GM18861 (cell line): Measurements from ENCODE around the gene RANGRF.

Experiments
- ATAC-seq: cut with Tn5 transposase; IDR thresholded peaks from one replicate; pipeline ENCODE4 v1.9.1; 2021; ENCODE audit not compliant: unreplicated experiment

RANGRF gene

DNA sequence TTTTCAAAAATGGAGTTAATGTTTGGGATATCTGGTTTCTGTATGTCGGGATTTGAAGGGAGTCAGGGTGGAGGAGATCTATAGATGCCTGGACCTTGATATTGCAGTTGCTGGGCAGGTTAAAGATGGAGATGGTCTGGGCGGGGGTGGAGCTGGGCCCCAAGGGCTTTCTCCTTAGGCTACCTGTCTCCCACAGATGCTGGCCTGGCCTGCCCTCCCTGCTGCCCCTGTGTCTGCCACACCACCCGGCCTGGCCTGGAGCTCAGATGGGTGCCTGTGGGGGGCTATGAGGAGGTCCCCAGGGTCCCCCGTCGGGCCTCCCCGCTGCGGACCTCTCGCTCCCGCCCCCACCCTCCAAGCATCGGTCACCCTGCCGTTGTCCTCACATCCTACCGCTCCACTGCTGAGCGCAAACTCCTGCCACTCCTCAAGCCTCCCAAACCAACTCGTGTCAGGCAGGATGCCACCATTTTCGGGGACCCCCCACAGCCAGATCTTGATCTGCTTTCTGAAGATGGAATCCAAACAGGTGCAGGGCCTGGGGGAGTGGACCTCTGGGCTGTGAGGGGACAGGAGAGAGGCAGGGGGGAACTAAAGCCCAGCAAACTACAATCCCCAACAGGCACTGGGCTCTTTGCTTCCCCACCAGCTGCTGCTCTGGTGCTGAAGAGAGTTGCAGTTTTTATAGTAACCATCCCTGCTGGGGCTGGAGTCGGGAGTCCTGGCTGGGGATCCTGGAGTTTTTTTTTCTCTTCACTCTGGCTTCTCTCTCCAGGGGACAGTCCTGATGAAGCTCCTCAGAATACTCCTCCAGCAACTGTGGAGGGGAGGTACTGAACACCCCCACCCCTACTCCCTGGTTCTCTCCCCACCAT, 24.5 kb downstream of the RANGRF start:
- no peak for ATAC-seq

- ATAC-seq, result no peak
Observed at GRCh38 chr17:8314797-8315763, 26.6 kb downstream of the RANGRF start.

DNA sequence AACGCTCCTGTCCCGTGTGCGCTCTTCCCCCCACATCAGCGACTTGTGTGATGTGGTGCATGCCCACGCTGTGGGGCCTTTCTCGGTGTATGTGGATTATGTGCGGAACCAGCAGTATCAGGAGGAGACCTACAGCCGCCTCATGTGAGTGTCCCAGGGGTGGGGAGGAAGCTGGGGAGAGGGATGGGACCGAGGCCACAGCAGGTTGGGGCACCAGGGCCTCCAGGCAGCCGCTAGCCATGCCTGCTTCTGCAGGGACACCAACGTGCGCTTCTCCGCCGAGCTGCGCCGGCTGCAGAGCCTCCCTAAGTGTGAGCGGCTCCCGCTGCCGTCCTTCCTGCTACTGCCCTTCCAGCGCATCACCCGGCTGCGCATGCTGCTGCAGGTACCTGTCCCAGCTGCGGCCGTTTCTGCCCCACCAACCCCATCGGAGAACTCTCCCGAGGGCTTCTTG, 27.3 kb downstream of the RANGRF start:
- ATAC-seq, result no peak

GRCh38 chr17:8318010-8318935, 29.8 kb downstream of the RANGRF start:
- ATAC-seq, result no peak

DNA sequence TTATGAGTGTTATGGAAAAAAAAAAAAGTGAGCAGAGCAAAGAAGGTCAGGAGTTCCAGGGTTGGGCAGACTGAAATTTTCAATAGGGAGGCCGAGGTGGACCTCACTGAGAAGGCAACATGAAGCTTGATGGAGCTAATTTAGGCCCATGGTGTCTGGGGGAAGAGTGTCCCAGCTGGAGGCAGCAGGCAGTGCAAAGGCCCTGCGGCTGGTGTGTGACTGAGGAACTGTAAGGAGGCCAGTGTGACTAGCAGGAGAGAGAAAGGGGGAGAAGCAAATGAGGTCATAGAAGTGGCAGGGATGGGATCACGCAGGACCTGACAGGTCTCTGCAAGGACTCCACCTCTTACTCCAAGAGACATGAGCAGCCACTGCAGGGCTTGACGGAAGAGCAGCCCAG, 31.8 kb downstream of the RANGRF start:
- ATAC-seq, result no peak

DNA sequence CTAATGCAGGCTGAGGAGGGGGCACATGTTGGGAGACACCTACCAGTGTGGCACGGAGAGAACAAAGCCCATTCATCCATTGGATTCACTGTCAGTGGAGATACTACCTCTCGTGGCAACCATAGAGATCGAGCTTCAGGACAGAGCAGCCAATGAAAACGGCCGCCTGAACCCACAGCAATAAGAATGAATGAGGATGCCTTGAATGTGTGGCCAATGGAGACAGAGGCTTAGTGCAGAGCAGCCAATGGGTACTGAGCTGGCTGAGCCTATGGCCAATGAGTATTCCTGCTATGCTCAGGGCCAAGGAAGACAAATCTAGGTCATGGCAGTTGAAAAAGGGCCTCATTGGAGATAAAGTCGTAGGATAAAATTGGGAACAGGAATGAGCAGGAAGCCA, 32.5 kb downstream of the RANGRF start:
- no peak for ATAC-seq

DNA sequence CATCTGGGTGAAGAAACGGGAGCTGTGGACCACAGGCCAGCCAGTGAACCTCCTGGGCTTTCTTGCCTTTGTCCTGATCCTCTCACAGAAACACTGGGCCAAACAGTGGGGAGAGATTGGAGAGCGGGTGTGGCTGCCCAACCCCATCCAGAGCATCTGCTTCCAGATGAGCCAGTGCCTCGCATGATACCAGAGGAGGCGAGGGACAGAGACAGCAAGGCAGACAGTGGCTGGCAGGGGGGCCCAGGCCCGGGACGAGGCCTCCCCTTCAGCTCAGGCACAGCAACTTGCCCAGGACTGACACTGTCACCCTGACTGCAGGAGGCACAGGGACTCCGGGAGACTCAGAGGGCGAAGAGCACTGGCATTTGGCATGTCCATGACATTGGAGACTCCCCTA, 33.6 kb downstream of the RANGRF start:
- ATAC-seq, result no peak

- no peak for ATAC-seq
Observed at GRCh38 chr17:8324132-8324531, 35.7 kb downstream of the RANGRF start.

- ATAC-seq, result no peak
Observed at GRCh38 chr17:8324923-8325322, 36.5 kb downstream of the RANGRF start.

- ATAC-seq, result no peak
Observed at GRCh38 chr17:8326511-8327302, 38.2 kb downstream of the RANGRF start.

DNA sequence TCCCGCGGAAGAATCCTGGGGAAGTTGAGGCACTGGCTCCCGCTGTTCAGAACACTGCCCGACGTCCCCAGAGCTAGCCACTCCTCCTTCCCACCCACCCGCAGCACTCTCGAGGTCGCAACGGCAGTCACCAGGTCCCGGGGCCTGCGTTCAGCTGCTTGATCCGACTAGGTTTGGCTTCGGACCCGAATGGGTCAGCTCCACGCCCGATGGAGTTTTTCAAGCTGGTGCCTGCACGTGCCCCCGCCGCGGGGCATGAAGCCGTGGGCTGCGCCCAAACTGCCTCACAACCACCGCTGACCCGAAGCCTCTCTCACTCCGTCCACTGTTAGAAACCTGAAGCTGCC, 38.8 kb downstream of the RANGRF start:
- no peak for ATAC-seq

DNA sequence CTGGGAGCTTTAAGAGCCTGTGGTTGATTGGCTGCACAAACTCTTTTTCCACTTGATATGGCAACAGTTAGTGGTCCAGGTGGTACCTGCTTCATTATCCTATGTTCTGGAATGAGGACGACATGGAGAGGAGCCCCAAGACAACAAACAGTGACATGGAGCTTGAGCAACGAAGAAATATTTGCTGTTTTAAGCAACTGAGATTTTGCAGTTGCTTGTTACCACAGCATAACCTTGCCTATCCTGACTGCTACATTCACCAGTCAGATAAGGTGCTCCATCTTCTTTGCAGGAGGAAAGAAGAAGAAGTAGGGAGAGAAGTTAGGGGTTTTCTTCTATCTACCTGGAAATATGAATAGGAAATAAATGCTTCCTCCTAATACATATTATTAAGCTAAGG, 43.7 kb downstream of the RANGRF start:
- ATAC-seq, result no peak

- ATAC-seq, result no peak
Observed at GRCh38 chr17:8332688-8333087, 44.2 kb downstream of the RANGRF start.

- no peak for ATAC-seq
Observed at GRCh38 chr17:8333281-8333680, 44.8 kb downstream of the RANGRF start.

DNA sequence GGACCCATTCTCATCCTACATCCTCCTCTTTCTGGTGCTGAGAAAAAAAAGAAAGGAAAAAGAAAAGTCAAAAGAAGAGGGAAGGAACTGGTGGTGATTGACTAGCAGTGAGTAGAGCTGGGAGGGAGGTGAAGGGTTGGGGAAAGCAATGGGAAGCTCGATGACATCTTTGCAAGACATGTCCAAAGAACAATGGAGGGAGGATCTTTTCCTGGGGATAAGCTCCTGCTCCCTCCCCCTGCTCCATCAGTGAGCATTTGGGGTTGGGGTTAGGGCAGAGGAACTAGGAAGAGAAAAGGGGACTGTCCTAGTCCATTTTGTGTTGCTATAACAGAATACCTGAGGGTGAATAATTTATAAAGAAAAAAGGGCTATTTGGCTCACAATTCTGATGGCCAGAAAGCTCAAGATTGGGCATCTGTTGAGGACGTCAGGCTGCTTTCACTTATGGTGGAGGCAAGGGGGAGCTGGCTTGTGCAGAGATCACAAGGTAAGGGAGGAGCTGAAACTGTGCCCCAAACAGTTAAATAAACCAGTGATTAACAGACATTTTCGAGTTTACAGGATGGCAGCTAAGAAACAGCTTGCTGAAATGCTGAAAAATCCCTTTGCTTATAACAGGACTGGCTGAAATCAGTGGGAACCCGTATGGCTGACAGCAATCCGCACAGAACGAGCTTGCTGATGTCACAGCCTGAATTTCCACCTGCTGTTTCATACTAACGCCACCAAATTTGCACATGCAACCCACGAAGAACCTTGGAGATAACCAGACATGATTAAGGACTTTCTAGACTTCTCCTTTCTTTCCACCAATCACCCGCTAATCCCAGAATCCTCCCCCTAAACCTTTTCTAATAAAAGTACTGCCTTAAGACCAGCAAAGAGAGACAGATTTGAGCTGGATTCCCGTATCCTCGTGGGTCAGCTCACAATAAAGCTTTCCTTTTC, 49.6 kb downstream of the RANGRF start:
- no peak for ATAC-seq

- ATAC-seq, result no peak
Observed at GRCh38 chr17:8338753-8339140, 50.3 kb downstream of the RANGRF start.

DNA sequence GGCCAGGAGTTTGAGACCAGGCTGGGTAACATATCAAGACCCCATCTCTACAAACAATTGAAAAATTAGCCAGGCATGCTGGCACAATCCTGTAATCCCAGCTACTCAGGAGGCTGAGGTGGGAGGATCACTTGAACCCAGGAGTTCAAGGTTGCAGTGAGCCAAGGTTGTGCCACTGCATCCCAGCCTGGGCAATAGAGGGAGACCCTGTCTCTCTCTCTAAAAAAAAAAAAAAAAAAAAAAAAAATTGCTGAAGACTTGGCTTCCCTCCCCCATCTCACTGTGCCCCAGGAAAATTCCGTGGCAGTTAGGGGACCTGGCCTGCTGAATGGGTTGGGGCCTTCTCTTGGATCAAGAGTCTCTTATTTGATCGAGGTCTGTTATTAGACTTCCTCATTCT, 51.1 kb downstream of the RANGRF start, which contains the start of gene ODF4:
ODF4 (plus strand) TSS at position 301 of the 400 bp plus-strand sequence. CDS start 212 bp downstream, outside the sequence.
- ATAC-seq, result no peak
